Uterus (tissue), 4 donors: ENCODE results near the gene OR1E1. TPM values are rescaled to one million over a fixed set of nuclear protein-coding genes. Genes with fewer than 3 reads are reported as not detected.
"Not testable (repeated sequence)": the region's sequence is repeated elsewhere in the genome, so short reads cannot be mapped to it uniquely, and the experiment has no call there.

Experiments used
- DNase-seq, 2 donors: peaks; one replicate each; pipeline ENCODE4 v3.0.0-alpha.2; 2019 to 2020
- H3K27ac ChIP-seq, 2 donors: fragments of 200-600 bp; sonication (generic); 1 replicate in 1 of 2; 2 replicates in 1 of 2; pipeline ENCODE4 v1.5.1; 2016 to 2018
- H3K27me3 ChIP-seq, 2 donors: fragments of 200-600 bp; sonication (generic); one replicate each; pipeline ENCODE4 v1.5.1; 2018 to 2019; ENCODE audit warnings: control low read depth in 1 of 2
- H3K36me3 ChIP-seq, 2 donors: fragments of 200-600 bp; sonication (generic); one replicate each; pipeline ENCODE4 v1.5.1; 2019; ENCODE audit warnings: control low read depth in 1 of 2
- H3K4me1 ChIP-seq, 2 donors: fragments of 200-600 bp; sonication (generic); one replicate each; pipeline ENCODE4 v1.5.1; 2018 to 2019; ENCODE audit warnings: control low read depth in 1 of 2
- H3K4me3 ChIP-seq, 2 donors: fragments of 200-600 bp; sonication (generic); 1 replicate in 1 of 2; 2 replicates in 1 of 2; pipeline ENCODE4 v1.5.1; 2018 to 2019; ENCODE audit warnings: mild to moderate bottlenecking in 1 of 2
- H3K9me3 ChIP-seq, 2 donors: fragments of 200-600 bp; sonication (generic); one replicate each; pipeline ENCODE4 v1.5.1; 2019; ENCODE audit warnings: control low read depth in 1 of 2
- POLR2A ChIP-seq, 2 donors: fragments of 450-650 bp; IDR thresholded peaks; one replicate each; pipeline ENCODE4 v1.6.1; 2016; ENCODE audit warnings: antibody characterized with exemption in 2 of 2, mild to moderate bottlenecking in 1 of 2, moderate library complexity in 1 of 2
- intact Hi-C: fragments of 100-400 bp; cut with DNase I; formaldehyde crosslinking; loops from one replicate; pipeline ENCODE4 v1.15.1; 2023; ENCODE audit warnings: low total_unique reads
- total RNA-seq, 4 donors: library from RNA; depleted of rRNA in 3 of 4; stranded (reverse); fragments of >200 nt in 3 of 4; gene quantifications; one replicate each; pipeline versions ENCODE4 v1.1.0 to v1.2.4, GENCODE V29; 2014 to 2023
- TF ChIP-seq, protein P1 (sequence below), 4 experiments: fragments of 200-600 bp in 2 of 4; fragments of 450-650 bp in 2 of 4; sonication (generic) in 2 of 4; IDR thresholded peaks; one replicate each; pipeline ENCODE4 v1.5.1; 2016 to 2019; ENCODE audit warnings: antibody characterized with exemption in 4 of 4, mild to moderate bottlenecking in 2 of 4, moderate library complexity in 1 of 4
- donor health status: DM: yes; HTN: yes; CAD: no.

The OR1E1 gene
- total RNA-seq, 4 donors from 2014 or later = not detected

DNA sequence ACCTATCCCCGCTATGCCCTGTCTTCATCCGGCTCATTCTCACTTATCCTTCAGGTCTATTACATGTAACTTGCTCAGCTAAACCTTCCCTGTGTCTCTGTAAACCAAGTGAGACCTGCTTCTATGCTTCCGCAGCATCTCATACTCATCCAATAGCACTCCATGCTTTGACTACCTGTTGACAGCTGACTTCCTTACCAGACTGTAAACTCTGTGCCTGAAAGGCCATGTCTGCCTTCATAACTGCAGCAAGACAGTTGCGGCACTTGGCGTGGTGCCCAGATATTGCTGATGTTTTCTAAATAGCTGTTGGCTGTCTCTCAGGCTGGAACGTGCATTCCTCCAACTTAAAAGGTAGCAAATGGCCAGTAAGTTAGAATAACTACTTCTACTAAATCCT, 1.8 kb upstream of the OR1E1 start:
- Histone ChIP-seq H3K36me3 (no peaks in the 10 kb centered on the region), H3K4me1 (no peaks in the 10 kb centered on the region), H3K9me3 (no peaks in the 10 kb centered on the region), H3K27me3 (no peaks in the 10 kb centered on the region), H3K27ac (no peak overlapping the region), H3K4me3 (no peak overlapping the region)
- TF ChIP-seq, protein P1, sequence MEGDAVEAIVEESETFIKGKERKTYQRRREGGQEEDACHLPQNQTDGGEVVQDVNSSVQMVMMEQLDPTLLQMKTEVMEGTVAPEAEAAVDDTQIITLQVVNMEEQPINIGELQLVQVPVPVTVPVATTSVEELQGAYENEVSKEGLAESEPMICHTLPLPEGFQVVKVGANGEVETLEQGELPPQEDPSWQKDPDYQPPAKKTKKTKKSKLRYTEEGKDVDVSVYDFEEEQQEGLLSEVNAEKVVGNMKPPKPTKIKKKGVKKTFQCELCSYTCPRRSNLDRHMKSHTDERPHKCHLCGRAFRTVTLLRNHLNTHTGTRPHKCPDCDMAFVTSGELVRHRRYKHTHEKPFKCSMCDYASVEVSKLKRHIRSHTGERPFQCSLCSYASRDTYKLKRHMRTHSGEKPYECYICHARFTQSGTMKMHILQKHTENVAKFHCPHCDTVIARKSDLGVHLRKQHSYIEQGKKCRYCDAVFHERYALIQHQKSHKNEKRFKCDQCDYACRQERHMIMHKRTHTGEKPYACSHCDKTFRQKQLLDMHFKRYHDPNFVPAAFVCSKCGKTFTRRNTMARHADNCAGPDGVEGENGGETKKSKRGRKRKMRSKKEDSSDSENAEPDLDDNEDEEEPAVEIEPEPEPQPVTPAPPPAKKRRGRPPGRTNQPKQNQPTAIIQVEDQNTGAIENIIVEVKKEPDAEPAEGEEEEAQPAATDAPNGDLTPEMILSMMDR (IDR thresholded peaks at IDR 0.05) = no peak
- TF ChIP-seq POLR2A (IDR thresholded peaks at IDR 0.05) = no peak
- no peak for DNase-seq
- intact Hi-C loops = no loop called here

GRCh38 chr17:3397801-3398200, 409 bp downstream of the OR1E1 start:
- intact Hi-C loops, H3K36me3 ChIP-seq, H3K27me3 ChIP-seq, H3K4me3 ChIP-seq, DNase-seq, H3K4me1 ChIP-seq, H3K27ac ChIP-seq, H3K9me3 ChIP-seq: not testable (repeated sequence)

DNA sequence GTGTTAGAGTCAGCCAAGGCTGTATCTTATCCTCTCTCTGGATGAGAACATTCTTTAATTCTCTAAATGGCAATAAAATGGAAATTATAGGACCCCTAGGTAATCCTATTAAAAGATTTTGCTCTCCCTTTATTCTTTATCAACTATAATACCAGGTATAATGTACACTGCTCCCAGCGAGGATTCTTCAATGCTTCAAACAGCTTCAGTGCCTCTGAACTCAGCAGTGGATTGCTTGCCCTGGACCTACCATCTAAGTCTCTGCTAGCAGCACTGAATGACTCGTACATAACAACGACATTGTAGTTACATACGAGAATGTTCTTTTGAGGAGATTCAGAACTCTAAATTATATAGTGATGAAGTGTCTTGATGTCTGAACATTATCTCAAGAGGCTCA, 8.4 kb downstream of the OR1E1 start:
- Histone ChIP-seq H3K4me3 (no peak overlapping the region), H3K27ac (no peak overlapping the region), H3K9me3 (no peaks in the 10 kb centered on the region), H3K27me3 (no peaks in the 10 kb centered on the region), H3K4me1 (no peaks in the 10 kb centered on the region), H3K36me3 (no peaks in the 10 kb centered on the region)
- TF ChIP-seq, protein P1 (IDR thresholded peaks at IDR 0.05) = no peak
- TF ChIP-seq POLR2A (IDR thresholded peaks at IDR 0.05) = no peak
- no peak for DNase-seq
- intact Hi-C loops = no loop called here

DNA sequence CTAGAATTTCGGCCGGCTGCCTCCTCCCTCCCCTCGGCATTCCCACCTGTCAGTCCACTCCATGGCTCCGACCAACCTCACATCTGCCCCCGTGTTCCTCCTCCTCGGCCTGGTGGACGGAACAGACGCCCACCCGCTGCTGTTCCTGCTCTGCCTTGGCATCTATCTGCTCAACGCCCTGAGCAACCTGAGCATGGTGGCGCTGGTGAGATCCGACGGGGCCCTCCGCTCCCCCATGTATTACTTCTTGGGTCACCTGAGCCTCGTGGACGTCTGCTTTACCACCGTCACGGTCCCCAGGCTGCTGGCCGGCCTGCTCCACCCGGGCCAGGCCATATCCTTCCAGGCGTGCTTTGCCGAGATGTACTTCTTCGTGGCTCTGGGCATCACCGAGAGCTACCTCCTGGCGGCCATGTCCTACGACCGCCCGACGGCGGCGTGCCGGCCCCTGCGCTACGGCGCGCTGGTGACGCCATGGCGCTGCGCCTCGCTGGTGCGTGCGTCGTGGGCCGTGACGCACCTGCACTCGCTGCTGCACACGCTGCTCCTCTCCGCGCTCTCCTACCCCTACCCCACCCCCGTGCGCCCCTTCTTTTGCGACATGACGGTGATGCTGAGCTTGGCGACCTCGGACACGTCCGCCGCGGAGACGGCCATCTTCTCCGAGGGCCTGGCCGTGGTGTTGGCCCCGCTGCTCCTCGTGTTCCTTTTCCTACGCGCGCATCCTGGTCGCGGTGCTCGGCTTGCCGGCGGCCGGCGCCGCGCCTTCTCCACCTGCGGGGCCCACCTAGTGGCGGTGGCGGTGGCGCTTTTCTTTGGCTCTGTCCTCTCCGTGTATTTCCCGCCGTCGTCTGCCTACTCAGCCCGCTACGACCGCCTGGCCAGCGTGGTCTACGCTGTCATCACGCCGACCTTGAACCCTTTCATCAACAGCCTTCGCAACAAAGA, 12.1 kb downstream of the OR1E1 start, which contains the start of gene OR3A2:
TSS of gene OR3A2 (minus strand) at position 440 of the 948 bp plus-strand sequence.
- H3K4me1 ChIP-seq = no peaks in the 10 kb centered on the region
- no peaks in the 10 kb centered on the region for H3K27me3 ChIP-seq
- intact Hi-C loops = no loop called here
- H3K27ac ChIP-seq = no peak within 1 kb of the TSS
- H3K36me3 ChIP-seq = no peaks in the 10 kb centered on the region
- no peak within 1 kb of the TSS for H3K4me3 ChIP-seq
- no peak for DNase-seq
- TF ChIP-seq, protein P1 (IDR thresholded peaks at IDR 0.05) = no peak
- no peak for TF ChIP-seq POLR2A (IDR thresholded peaks at IDR 0.05)
- H3K9me3 ChIP-seq = no peaks in the 10 kb centered on the region

- H3K9me3 ChIP-seq = no peaks in the 10 kb centered on the region
- TF ChIP-seq, protein P1 (IDR thresholded peaks at IDR 0.05) = no peak
- TF ChIP-seq POLR2A (IDR thresholded peaks at IDR 0.05) = no peak
- H3K4me1 ChIP-seq = no peaks in the 10 kb centered on the region
- H3K36me3 ChIP-seq = no peaks in the 10 kb centered on the region
- H3K4me3 ChIP-seq = no peak overlapping the region
- no peaks in the 10 kb centered on the region for H3K27me3 ChIP-seq
- no peak overlapping the region for H3K27ac ChIP-seq
- intact Hi-C loops = no loop called here
- DNase-seq = no peak
These were observed 16.3 kb downstream of the OR1E1 start for GRCh38 chr17:3381957-3382356.
